Activated CD8-positive, alpha-beta memory T cell treated with anti-CD3 and anti-CD28 coated beads, Interleukin-2, amount 50 U/mL, for 48 hours (primary cell): ENCODE results near the gene MICALL2.

Experiments used
- DNase-seq: peaks from one replicate; pipeline ENCODE4 v3.0.0-alpha.2; 2020

The MICALL2 gene

GRCh38 chr7:1388021-1388702 is 71.1 kb downstream of the MICALL2 start:
- DNase-seq = no peak

- no peak for DNase-seq
Observed at GRCh38 chr7:1387261-1387660, 72.0 kb downstream of the MICALL2 start.

- DNase-seq = no peak
Observed at GRCh38 chr7:1386623-1387220, 72.5 kb downstream of the MICALL2 start.

GRCh38 chr7:1385809-1386622 is 73.3 kb downstream of the MICALL2 start:
- no peak for DNase-seq

GRCh38 chr7:1385086-1385808 is 74.0 kb downstream of the MICALL2 start:
- no peak for DNase-seq
